GM12874 (cell line): ENCODE results near the gene PQBP1.

ENCODE experiments used
- CTCF ChIP-seq: IDR thresholded peaks from 2 replicates; pipeline ENCODE4 v1.5.1; 2011; ENCODE audit warnings: low read depth, mild to moderate bottlenecking, control low read depth, low read length, moderate library complexity; ENCODE audit not compliant: insufficient read depth

PQBP1 gene

GRCh38 chrX:48937054-48937907 lies 39.6 kb downstream of the PQBP1 start:
- peak; percentile 15; the same call in 1 of the 2 replicates for TF ChIP-seq CTCF

- TF ChIP-seq CTCF, result no peak
These were observed 41.1 kb downstream of the PQBP1 start for GRCh38 chrX:48938721-48939425.

GRCh38 chrX:48939524-48940228 lies 41.9 kb downstream of the PQBP1 start:
- no peak for TF ChIP-seq CTCF

- no peak for TF ChIP-seq CTCF
These were observed 42.8 kb downstream of the PQBP1 start for GRCh38 chrX:48940404-48940955.

GRCh38 chrX:48942895-48943294 lies 45.2 kb downstream of the PQBP1 start:
- TF ChIP-seq CTCF, result no peak

GRCh38 chrX:48945517-48946348 lies 48.0 kb downstream of the PQBP1 start:
- TF ChIP-seq CTCF, result peak; percentile 64
